ENCODE measurements around the gene IDI1.

Gene IDI1

GRCh38 chr10:992871-993270 lies 56.0 kb downstream of the IDI1 start:
- no peak for DNase-seq (ENCODE audit: low read depth)
- no peak overlapping the region for H3K4me3 ChIP-seq (ENCODE audit: low read depth, low read length)
- in situ Hi-C loops (cut with HindIII; ENCODE audit: low sequenced_read_pairs): no loop called here
- TF ChIP-seq CTCF (IDR thresholded peaks at IDR 0.05; ENCODE audit: low read depth, low read length, missing control alignments): no peak

- DNase-seq (ENCODE audit: low read depth): no peak
- in situ Hi-C loops (cut with HindIII; ENCODE audit: low sequenced_read_pairs): no loop called here
- no peak for TF ChIP-seq CTCF (IDR thresholded peaks at IDR 0.05; ENCODE audit: low read depth, low read length, missing control alignments)
- H3K4me3 ChIP-seq (ENCODE audit: low read depth, low read length): no peak overlapping the region
Measured at GRCh38 chr10:992467-992866, 56.5 kb downstream of the IDI1 start.

GRCh38 chr10:990808-991207 lies 58.1 kb downstream of the IDI1 start:
- in situ Hi-C loops (cut with HindIII; ENCODE audit: low sequenced_read_pairs): no loop called here
- TF ChIP-seq CTCF (IDR thresholded peaks at IDR 0.05; ENCODE audit: low read depth, low read length, missing control alignments): no peak
- no peak for DNase-seq (ENCODE audit: low read depth)
- no peak overlapping the region for H3K4me3 ChIP-seq (ENCODE audit: low read depth, low read length)
